GM12865 (cell line): ENCODE data around the gene GDPD5.

ENCODE experiments used
- DNase-seq: peaks from one replicate; pipeline ENCODE4 v3.0.0; 2010; ENCODE audit warnings: low read depth
- H3K4me3 ChIP-seq: 2 replicates; pipeline ENCODE4 v1.5.1; 2011; ENCODE audit warnings: mild to moderate bottlenecking, low read depth, low read length, control low read depth
- CTCF ChIP-seq: IDR thresholded peaks from 2 replicates; pipeline ENCODE4 v1.5.1; 2011; ENCODE audit warnings: low read length, control low read depth, low read depth, inconsistent platforms; ENCODE audit not compliant: insufficient read depth; ENCODE audit errors: missing control alignments

Gene GDPD5

GRCh38 chr11:75428281-75428724 is 97.4 kb downstream of the GDPD5 start:
- peak; percentile 50 for DNase-seq
- no peak for TF ChIP-seq CTCF
- no peak overlapping the region for H3K4me3 ChIP-seq

GRCh38 chr11:75427181-75427580 is 98.6 kb downstream of the GDPD5 start:
- DNase-seq = no peak
- H3K4me3 ChIP-seq = no peak overlapping the region
- no peak for TF ChIP-seq CTCF

GRCh38 chr11:75426720-75427086 is 99.0 kb downstream of the GDPD5 start:
- no peak for DNase-seq
- TF ChIP-seq CTCF = no peak
- H3K4me3 ChIP-seq = no peak overlapping the region

DNA sequence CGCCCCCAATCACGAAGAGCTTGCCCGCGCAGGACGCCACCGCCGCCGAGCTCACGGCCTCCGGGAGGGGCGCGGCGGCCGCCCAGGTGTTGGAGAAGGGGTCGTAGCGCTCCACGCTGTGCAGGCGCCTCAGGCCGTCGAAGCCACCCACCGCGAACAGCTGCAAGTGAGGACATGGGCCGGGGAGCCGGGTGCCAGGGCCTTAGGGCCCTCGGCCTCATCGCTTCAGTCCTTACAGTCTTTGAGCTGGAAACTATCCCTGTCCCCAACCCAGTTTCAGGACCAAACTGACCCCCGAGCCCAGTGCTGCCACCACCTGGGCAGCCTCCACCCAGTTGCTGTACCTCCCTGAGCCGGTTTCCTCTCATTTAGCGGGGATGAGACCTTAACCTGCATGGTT is 100.3 kb downstream of the GDPD5 start:
- no peak for DNase-seq
- H3K4me3 ChIP-seq = no peak overlapping the region
- no peak for TF ChIP-seq CTCF

- H3K4me3 ChIP-seq = no peak overlapping the region
- no peak for DNase-seq
- TF ChIP-seq CTCF = no peak
These were observed 101.3 kb downstream of the GDPD5 start for GRCh38 chr11:75424396-75424795.

- DNase-seq = no peak
- no peak overlapping the region for H3K4me3 ChIP-seq
- no peak for TF ChIP-seq CTCF
These were observed 102.0 kb downstream of the GDPD5 start for GRCh38 chr11:75423721-75424120.

DNA sequence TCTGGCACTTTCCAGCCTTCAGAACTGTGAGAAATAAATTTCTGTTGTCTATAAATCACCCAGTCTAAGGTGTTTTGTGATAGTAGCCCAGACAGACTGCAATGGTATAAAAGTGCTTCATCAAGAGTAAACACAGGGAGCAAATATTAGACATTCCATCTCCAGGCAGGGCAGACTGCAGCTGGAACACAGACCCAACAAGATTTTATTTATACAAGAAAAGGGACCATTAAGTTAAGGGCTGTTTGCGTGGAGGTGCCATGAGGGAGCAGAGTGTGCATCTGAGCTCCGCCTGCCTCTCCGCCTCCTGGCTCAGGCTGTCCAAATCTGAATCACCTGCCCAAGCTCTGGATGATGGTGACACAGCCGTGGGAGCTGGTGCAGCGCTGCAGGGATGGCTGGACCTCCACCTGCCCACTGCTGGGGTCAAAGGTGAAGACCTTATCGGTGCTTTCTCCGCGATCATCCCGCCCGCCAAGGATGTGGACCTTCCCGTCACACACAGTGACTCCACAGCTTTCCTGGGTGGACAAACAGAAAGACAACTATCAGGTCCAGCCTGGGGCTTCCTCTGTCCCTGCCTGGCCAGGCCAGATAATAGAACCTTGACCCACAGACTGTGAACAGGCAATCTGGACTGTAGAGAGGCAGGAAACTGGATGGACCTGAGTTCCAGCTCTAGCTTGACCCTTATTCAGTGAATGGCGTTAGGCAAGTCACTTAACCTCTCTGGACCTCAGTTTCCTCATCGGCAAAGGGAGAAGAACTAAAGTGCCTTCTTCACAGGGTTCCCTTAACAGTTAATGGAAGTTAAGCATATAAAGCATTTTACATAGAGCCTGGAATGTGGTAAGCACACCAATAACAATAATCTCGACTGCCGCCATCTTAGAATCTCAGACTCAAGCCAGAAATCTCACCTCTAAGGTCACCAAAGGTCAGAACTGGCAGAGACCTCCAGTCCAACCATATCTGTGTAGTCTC is 103.2 kb downstream of the GDPD5 start:
- no peak for TF ChIP-seq CTCF
- no peak for DNase-seq
- no peak overlapping the region for H3K4me3 ChIP-seq
